Ramos (cell line): ENCODE results near the gene TAF3.

Experiments
- in situ Hi-C: fragments of 300-500 bp; cut with MboI; formaldehyde crosslinking; loops from one replicate; pipeline ENCODE4 v1.14.3; 2022; ENCODE audit warnings: low sequenced_read_pairs; ENCODE audit not compliant: unreplicated experiment

The TAF3 gene

DNA sequence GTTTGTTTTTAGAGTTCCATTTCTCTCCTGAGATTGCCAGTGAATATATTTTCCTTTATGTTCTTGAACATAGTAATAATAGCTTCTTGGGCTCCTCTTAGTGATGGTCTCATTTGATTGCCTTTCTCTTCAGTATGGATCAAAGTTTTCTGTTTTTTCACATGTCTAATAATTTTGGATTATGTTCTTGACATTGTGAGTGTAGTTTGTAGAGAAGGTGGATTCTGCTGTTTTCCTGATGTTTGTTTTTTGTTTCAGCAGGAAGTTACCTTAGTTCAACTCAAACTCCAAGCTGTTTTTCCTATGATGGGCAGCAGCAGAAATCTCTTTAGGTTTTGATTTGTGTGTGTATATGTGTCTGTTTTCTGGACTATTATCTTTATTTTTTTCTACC, 43.8 kb downstream of the TAF3 start:
- in situ Hi-C loops: no loop called here

DNA sequence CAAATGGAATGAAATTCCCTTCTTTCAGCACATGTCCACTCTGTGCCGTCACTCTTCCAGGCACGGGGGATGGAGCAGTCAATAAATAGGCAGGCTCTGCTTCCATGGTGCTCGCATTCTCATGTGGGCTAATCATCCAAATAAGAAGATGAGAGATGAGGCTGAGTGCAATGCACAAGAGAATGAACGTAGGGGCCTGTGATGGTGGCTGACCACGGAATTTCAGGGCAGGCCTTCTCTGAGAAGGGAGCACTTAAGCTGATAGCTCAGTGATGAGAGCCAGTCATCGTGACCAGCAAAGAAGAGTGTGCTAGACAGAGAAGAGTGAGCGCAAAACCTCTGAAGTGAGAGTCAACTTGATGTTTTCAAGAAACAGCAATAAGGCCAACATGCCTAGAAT, 47.9 kb downstream of the TAF3 start:
- in situ Hi-C loops: no loop called here

DNA sequence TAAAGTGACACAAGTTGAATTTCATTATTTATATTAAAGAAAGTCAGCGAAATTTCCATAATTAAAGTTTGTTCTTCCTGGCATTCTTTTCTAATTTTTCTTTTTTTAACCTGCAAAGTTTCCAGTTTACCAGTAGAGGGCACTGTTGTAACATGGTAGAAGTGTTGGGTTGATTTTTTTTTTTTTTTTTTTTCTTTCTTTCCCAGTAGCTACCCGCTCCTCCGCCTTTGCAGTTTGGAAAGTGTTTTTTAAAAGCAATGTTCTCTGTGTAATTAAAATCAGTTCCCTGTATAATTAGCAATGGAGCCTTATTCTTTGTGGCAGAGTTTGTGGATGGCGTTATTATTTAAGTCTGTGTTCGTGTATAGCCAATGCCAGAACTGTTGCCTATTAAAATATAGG, 53.7 kb downstream of the TAF3 start:
- in situ Hi-C loops: loop anchor here (10.0 kb wide), 1 partner anchor 1333 kb away; no protein-coding TSS in a partner anchor

DNA sequence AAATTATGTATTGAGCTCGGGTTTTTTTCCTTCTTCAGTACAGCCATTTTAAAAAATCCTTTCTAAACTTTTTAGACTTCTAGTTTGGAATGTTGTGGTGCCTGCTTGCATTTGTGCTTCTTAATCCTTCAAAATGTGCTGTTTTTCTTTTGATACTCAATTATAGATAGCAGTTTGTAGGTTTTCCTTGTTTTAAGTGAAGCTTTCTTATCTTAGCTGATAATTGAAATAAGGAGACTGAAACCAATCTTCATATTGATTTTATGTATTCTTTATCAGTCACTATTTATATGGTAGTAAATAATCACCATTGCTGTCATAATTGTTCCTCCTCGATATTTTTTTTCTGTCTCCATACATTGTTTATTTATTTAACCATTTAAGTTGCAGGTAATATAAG, 56.6 kb downstream of the TAF3 start:
- in situ Hi-C loops: loop anchor here (10.0 kb wide), 1 partner anchor 1330 kb away; no protein-coding TSS in a partner anchor

DNA sequence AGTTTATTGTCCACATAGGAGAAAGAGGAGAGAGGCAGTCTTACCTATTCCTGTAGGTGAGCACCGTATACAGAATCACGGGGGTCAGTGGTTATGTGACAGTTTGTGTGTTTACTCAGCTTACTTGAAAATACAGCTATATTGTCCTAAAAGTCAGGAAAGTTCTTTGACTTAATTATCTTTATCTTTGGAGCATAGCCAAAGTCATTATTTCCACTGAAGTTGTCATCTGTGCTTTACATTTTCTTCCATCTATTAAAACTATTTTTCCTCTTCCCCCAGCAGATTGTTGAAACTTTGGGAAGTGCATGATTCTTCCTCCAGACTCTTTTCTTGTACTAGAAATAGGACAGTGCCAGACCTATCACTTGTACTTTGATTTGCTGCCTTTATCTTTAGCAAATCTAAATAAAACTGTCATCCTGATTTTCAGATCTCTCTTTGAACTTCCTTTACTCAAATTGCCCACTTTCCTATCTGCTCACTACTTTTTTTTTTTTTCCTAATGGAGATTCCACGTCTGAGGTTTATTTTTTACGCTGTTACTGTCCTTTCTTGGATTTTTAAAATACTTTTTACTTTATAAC, 58.3 kb downstream of the TAF3 start:
- in situ Hi-C loops: loop anchor here (10.0 kb wide), 1 partner anchor 1328 kb away; no protein-coding TSS in a partner anchor

DNA sequence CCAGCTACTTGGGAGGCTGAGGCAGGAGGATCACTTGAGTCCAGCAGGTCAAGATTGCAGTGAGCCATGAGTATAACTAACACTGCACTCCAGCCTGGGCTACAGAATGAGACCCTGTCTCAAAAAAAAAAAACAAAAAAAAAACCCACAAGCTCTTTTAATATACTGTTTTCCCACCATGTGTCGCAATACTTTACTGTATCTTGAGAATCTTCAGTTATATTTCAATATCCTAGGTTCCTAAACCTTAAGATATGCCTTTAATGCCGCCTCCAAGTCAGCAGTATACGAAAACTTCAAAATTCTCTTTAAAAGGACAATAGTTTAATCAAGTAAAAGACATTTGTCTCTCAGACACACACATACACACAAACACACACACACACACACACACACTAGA, 62.8 kb downstream of the TAF3 start:
- in situ Hi-C loops: no loop called here

DNA sequence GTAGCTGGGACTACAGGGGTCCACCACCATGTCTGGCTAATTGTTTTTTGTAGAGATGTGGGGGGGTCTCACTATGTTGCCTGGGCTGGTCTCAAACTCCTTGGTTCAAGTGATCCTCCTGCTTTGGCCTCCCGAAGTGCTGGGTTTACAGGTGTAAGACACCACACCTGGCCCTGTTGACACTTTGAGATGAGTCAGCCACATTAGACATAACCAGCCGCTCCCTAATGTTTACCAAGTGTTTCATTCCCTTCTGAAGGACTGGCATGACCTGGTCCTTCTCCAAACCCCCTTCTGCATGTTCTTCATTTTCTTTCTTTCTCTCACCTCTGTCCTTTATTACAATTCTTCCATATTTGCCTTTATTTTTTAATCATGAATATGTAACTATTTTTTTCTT, 67.8 kb downstream of the TAF3 start:
- in situ Hi-C loops: no loop called here

DNA sequence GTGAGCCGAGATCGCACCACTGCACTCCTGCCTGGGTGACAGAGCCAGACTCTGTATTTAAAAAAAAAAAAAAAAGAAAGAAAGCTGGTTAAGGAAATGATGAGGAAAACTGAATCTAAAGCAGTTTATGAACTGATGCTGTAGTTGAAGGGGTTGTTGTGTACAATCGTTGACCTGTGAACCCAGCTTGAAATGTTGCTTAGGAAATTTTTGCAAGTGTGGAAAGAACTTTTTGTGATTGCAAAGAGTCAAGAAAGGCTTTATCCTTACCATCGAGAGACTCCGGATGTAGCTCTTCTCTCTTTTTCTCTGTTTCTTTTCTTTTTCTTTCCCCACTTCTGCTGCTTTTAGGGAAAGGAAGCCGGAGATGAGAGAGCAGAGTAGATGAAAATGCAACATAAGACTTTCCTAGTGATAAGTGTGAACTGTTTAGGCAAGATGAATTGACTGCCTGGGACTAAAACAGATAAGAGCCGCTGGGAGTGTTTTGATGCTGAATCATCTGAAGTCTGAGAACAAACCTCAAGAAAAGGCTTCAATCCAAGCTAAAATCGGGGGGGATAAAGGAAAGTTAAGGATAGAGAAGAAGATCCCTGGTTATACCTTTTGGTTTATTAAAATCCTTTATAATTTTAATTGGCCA, 69.0 kb downstream of the TAF3 start:
- in situ Hi-C loops: no loop called here

DNA sequence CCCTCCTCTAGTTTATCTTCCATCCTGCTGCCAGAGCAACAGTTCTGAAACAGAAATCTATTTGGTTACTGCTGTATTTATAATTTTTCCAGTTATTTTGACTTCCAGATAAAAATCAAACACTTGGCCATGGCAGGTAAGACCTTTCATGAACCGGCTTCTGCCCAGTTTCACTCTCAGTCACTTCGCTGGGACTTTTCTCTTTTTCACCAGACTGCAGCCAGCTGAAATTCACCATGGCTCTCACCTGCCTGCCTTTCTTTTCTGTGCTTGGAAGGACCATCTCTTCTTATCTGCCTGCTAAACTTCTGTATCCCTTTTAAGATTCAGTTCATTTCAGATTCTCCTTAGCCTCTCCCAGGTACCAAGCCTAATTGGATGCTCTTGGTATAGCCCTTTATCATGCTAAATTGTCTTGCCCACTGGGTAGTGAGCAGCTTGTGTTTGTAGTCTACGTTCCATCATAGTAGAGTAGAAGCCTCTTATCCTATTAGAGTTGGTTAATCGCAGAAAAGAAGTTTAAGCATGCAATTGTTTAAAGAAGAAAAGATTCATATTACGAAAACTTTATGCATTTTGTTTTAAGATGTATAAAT, 71.7 kb downstream of the TAF3 start:
- in situ Hi-C loops: no loop called here

DNA sequence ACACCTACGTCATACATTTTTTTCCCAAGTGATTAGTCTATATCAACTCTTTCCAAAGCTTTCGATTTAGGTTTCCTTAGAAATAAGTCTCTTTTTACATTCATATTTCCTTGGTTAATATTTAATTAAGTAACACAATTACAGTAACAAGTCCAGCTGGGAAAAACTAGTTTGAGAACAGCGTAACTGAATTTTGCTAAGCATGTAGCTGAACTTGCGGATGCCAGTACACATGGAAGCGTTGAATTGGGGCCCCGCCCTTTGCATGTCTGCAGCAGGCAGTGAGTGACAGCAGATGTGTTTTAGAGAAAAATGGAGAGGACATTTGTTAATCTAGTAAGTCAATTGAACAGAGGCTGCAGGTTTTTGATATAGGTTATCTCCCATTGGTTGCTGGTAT, 72.5 kb downstream of the TAF3 start:
- in situ Hi-C loops: no loop called here

DNA sequence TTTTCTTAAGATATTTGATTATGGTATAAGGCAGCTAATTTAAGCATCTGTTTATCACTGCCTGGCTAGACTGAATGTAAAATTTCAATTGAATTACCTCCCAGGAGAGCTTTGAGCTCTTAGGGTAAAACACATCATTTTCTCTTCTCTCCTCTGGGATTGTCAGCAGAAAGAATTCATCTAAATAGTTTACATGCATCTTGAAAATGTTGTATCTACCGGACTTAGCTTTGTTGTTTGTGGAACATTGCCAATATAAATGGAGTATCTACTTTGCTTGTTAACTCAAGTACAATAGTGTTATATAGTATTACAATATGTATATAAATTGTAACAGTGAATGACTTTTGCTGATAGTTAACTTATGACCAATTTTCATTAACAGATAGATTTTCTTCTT, 73.3 kb downstream of the TAF3 start:
- in situ Hi-C loops: no loop called here

DNA sequence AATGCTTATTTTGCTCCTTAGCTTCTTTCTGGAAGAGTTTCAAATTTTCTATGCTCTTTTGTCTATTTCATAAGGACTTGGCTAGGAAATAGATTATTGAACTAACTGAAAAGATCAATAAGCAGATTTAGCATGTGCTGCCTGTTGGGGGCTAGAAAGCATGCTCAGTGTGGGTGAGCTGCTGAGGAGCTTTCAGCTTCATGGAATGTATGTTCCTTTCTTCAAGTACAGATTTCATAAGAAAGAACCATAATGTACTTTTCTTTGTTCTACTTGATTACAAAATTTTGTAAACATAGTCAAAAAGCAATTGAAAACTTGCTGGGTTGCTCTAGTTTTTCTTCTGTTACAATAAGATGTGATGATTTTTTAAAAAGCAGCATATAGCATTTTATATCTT, 73.8 kb downstream of the TAF3 start:
- in situ Hi-C loops: no loop called here

DNA sequence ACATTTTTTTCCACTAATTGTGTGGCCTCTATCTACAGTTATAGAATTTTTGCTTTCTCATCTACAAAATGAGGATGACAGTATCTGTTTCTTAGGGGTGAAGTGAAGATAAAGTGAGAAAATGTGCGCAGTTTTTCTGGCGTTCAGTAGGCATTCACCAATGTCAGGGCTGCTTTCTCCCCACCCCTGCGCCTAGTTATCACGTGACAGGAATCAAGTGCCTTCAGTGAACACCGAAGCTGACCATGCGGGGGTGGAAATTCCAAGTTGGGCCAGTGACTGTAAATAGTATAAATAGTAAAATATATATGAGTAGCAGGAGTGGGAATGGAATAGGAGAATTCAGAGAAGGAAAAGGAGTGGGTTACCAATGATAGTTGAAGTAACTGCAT, 77.4 kb downstream of the TAF3 start:
- in situ Hi-C loops: no loop called here

DNA sequence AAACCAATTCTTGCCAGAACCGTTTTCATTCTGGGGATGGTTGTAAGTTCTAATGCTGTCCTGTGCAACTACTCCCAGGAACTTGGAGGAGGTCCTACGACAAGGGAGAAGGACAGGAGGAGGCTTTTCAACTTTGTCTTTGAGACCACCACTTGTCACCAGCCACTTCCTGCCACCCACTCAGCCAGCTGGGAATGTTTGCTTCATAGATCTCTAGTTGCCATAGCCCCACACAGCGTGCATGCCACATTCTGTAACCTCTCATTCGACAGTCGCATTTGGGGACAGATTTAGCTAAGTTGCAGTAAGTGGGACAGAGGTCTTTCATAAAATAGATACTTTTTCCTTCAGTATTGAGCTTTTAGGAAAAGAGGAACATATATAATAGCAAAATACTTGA, 78.0 kb downstream of the TAF3 start:
- in situ Hi-C loops: no loop called here

DNA sequence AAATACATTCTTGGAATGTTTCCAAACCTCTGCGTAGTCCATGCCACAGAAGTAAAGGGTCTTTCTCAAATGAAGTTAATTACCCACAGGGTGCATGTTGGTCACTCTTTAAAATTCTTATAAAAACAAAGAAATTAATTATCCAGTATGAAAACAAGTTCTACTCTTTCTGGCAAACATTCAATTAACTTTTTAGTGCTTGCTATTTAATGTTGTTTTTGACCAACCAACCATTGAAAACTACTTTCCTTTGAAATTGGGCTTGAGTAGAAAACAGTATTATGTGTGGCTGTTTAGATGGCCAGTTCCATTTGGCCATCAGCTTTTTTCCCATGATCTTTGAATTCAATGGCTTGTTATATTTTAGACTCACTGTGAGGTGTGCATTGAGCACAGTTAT, 83.0 kb downstream of the TAF3 start:
- in situ Hi-C loops: no loop called here

DNA sequence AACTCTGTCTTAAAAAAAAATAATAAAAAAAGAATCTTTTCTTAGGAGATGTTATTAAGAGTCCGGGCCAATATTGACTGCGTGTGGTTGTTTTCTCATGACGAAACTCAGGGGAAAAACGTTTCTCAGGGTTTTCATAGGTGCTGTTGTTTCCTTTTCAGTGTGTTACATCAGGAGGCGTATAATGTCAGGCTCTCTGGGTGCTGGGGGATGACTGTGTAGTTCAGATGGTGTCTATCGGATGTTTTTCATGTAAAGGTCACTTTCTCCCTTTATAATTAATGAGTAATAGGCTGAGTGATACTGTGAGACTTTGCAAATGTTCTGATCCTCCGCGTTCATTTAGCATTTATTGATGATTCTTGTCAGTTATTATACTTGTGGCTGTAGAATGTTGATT, 84.1 kb downstream of the TAF3 start:
- in situ Hi-C loops: no loop called here

DNA sequence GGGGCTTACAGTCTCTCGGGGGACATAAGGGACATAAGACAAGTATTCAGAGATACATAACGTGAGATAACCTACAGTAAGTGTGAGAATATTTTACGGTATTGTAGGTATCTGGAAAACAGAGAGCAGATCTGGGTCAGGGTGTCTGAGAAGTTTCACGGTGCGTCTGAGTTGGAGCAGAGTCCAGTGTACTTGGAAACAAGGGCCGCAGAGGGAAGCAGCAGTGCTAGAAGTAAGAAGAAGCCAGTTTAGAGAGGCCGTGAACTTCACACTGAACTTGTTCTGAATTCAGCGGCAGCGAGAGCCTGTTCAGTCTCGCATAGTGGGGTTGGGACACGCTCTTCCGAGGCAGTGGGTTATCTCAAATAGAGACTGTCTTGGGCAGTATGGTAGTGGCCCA, 85.5 kb downstream of the TAF3 start:
- in situ Hi-C loops: no loop called here

DNA sequence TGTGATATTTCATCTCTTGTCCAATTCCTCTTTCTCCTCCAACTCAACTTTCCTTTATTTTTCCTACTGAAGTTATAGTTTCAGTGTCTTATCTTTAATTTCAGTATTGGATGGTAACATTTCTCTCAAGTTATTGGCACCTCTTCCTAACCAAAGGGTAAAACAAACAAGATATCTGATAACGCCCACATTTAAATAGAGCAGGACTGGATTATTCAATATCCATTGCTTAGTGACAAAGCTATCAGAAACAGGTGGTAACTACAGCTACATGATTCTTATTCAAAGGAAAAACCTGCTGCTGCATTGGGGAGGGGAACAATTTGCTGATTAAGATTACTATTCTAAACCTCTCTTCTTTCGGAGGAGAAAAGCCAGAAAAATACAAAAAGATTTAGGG, 87.8 kb downstream of the TAF3 start:
- in situ Hi-C loops: no loop called here

DNA sequence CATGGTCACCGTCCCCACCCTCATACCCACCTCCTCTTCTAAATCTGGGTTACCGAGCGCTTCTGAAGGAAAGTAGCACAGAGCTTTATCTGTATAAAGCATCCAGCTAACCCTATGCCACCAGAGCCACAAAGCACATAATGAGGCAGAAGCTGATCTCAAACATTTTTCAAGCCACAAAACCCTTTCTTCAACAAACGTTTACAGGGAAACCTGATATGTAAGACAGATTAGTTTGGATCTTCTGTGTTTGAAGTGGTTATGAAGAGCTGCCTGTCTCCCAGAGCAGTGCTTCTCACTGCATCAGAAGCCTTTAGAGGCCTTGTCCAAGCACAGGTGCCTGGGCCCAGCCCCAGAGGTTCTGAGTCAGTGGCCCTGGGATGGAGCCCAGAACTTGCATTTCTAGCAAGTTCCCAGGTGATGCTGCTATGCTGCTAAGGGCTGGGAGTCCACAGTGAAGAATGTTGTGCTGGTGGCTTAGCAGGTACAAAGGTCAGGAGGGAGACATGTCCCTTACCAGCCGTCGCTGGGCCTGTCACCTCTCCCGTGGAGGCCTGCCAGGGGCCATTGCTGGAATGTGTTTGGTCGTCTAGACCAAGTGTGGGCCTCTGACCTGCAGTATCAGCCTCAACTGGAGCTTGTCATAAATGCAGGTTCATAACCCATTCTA, 90.4 kb downstream of the TAF3 start:
- in situ Hi-C loops: no loop called here

DNA sequence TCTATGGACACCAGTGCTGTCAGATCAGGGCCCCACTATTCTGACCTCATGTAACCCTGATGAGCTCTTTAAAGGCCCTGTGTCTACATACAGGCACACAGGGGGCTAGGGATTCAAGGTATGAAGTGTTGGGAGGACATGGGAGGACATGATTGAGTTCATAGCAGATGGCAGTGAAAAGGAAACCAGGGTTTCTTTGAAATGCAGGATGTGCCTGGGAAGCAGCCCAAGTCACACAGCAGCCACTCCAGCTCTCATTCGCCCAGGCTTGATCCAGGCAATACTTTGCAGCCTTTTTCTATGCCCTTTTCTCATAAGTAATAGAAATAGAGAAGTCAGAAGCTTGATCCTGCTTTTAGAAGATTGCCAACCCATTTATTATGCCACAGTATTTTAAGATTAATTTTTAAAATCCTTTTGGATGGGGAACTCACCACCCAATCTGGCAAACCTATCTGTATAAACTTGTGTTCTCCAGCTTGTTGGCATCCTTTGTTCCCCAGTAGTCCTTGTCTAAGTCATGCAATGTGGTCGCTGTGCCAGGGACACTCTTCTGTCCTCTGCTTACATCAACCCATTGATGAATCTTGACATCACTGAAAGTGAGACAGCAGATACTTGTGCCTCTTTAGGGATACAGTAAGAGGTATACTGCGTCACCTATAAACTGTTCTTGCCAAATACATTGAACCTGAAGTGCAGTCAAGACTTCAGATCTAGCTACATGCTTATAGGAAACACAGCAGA, 95.0 kb downstream of the TAF3 start:
- in situ Hi-C loops: no loop called here
